ENCODE measurements around the gene GRIN2A.

The GRIN2A gene

GRCh38 chr16:9932919-9933653 is 249.1 kb downstream of the GRIN2A start:
- Histone ChIP-seq H3K4me2 (no peak overlapping the region), H4K20me1 (ENCODE audit: insufficient read depth) (no peaks in the 10 kb centered on the region), H3K36me3 (ENCODE audit: insufficient read depth) (no peaks in the 10 kb centered on the region), H3K27ac (no peak overlapping the region), H3K4me3 (IDR thresholded peaks at IDR 0.05; ENCODE audit: insufficient read depth, low read depth, low read length) (no peak overlapping the region), H2AFZ (ENCODE audit: low read depth) (no peak overlapping the region), H3K27me3 (ENCODE audit: insufficient read depth, low read depth) (no peaks in the 10 kb centered on the region), H3K79me2 (ENCODE audit: insufficient read depth, low read depth) (no peaks in the 10 kb centered on the region), H3K9ac (no peak overlapping the region), H3K4me1 (ENCODE audit: low read depth, poor library complexity, severe bottlenecking) (no peaks in the 10 kb centered on the region)
- no peak for TF ChIP-seq CTCF (conservative IDR thresholded peaks at IDR 0.05; ENCODE audit: low read depth, low read length)

- H2AFZ ChIP-seq (ENCODE audit: low read depth) = no peak overlapping the region
- no peak overlapping the region for H3K9ac ChIP-seq
- H3K4me1 ChIP-seq (ENCODE audit: low read depth, poor library complexity, severe bottlenecking) = no peaks in the 10 kb centered on the region
- no peaks in the 10 kb centered on the region for H4K20me1 ChIP-seq (ENCODE audit: insufficient read depth)
- H3K27ac ChIP-seq = no peak overlapping the region
- H3K4me3 ChIP-seq (IDR thresholded peaks at IDR 0.05; ENCODE audit: insufficient read depth, low read depth, low read length) = no peak overlapping the region
- no peaks in the 10 kb centered on the region for H3K27me3 ChIP-seq (ENCODE audit: insufficient read depth, low read depth)
- no peaks in the 10 kb centered on the region for H3K79me2 ChIP-seq (ENCODE audit: insufficient read depth, low read depth)
- H3K36me3 ChIP-seq (ENCODE audit: insufficient read depth) = no peaks in the 10 kb centered on the region
- no peak for TF ChIP-seq CTCF (conservative IDR thresholded peaks at IDR 0.05; ENCODE audit: low read depth, low read length)
- H3K4me2 ChIP-seq = no peak overlapping the region
Measured at GRCh38 chr16:9932000-9932399, 250.2 kb downstream of the GRIN2A start.

- H3K27me3 ChIP-seq (ENCODE audit: insufficient read depth, low read depth) = no peaks in the 10 kb centered on the region
- H2AFZ ChIP-seq (ENCODE audit: low read depth) = no peak overlapping the region
- H3K4me1 ChIP-seq (ENCODE audit: low read depth, poor library complexity, severe bottlenecking) = no peaks in the 10 kb centered on the region
- no peaks in the 10 kb centered on the region for H3K79me2 ChIP-seq (ENCODE audit: insufficient read depth, low read depth)
- no peaks in the 10 kb centered on the region for H4K20me1 ChIP-seq (ENCODE audit: insufficient read depth)
- no peak overlapping the region for H3K27ac ChIP-seq
- no peak overlapping the region for H3K9ac ChIP-seq
- no peak for TF ChIP-seq CTCF (conservative IDR thresholded peaks at IDR 0.05; ENCODE audit: low read depth, low read length)
- H3K36me3 ChIP-seq (ENCODE audit: insufficient read depth) = no peaks in the 10 kb centered on the region
- no peak overlapping the region for H3K4me3 ChIP-seq (IDR thresholded peaks at IDR 0.05; ENCODE audit: insufficient read depth, low read depth, low read length)
- H3K4me2 ChIP-seq = no peak overlapping the region
Measured at GRCh38 chr16:9929836-9930235, 252.4 kb downstream of the GRIN2A start.

GRCh38 chr16:9929313-9929712 is 252.9 kb downstream of the GRIN2A start:
- Histone ChIP-seq H3K4me3 (IDR thresholded peaks at IDR 0.05; ENCODE audit: insufficient read depth, low read depth, low read length) (no peak overlapping the region), H3K4me2 (no peak overlapping the region), H3K79me2 (ENCODE audit: insufficient read depth, low read depth) (no peaks in the 10 kb centered on the region), H3K4me1 (ENCODE audit: low read depth, poor library complexity, severe bottlenecking) (no peaks in the 10 kb centered on the region), H3K27me3 (ENCODE audit: insufficient read depth, low read depth) (no peaks in the 10 kb centered on the region), H3K9ac (no peak overlapping the region), H3K36me3 (ENCODE audit: insufficient read depth) (no peaks in the 10 kb centered on the region), H2AFZ (ENCODE audit: low read depth) (no peak overlapping the region), H3K27ac (no peak overlapping the region), H4K20me1 (ENCODE audit: insufficient read depth) (no peaks in the 10 kb centered on the region)
- TF ChIP-seq CTCF (conservative IDR thresholded peaks at IDR 0.05; ENCODE audit: low read depth, low read length) = no peak

Data from KMS-11 (cell line).